ENCODE results near the gene CHST11. TPM values are rescaled to one million over a fixed set of nuclear protein-coding genes. Genes with fewer than 3 reads are reported as not detected.

CHST11 gene
- total and polyA plus RNA-seq, 2 of the 4 experiments (the other 2 are of a cell fraction) = 1.4 to 2.7 TPM

DNA sequence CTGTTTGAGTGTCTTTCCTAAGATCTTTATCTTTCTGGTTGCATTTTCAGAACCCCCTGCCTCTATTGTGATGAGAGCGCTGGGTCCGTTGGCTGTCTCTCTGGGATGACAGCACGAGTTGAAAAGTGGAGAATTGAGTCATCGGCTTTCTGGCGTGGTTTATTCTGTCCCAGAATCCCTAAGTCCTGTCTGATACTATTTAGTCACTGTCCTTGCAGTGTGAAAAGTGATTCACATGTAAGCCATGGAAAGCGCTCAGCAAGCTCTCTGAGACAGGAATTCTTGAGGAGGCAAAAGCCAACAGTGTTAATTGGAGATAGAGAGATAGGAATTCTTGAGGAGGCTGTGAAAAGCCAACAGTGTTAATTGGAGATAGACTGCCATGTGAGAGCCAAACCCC is 121.7 kb downstream of the CHST11 start:
- Histone ChIP-seq H4K91ac (ENCODE audit: insufficient read depth, low read depth, low read length) (no peak overlapping the region), H2AK9ac (replicated peaks; ENCODE audit: low read depth, low read length, poor library complexity) (no peak overlapping the region), H4K5ac (ENCODE audit: low read depth, low read length) (no peak overlapping the region), H3K56ac (ENCODE audit: extremely low read depth, insufficient read depth, low read length) (no peak overlapping the region), H3K4me3 (ENCODE audit: insufficient read depth, low read depth, low read length) (no peak overlapping the region), H3K36me3 (ENCODE audit: control insufficient read depth, insufficient read depth, low read length) (no peaks in the 10 kb centered on the region), H3K9me3 (ENCODE audit: control insufficient read depth, insufficient read depth, low read length) (no peaks in the 10 kb centered on the region), H3K4me1 (ENCODE audit: control insufficient read depth, insufficient read depth, low read length) (peaks cover 11% of the 10 kb centered on the region), H3K79me1 (ENCODE audit: low read depth in 1 of 2, low read length in 2 of 2) (no peaks in the 10 kb centered on the region), H2BK120ac (ENCODE audit: low read depth, low read length) (no peak overlapping the region), H2AK5ac (ENCODE audit: low read depth, low read length) (no peak overlapping the region), H3K14ac (replicated peaks; ENCODE audit: low read depth, low read length) (no peak overlapping the region), H3K4ac (ENCODE audit: low read depth, low read length) (no peak overlapping the region), H4K20me1 (ENCODE audit: insufficient read depth, low read length) (no peaks in the 10 kb centered on the region), H2BK5ac (ENCODE audit: low read depth, low read length, poor library complexity, severe bottlenecking) (no peak overlapping the region), H2BK15ac (ENCODE audit: low read depth, low read length) (no peak overlapping the region), H3K23ac (ENCODE audit: low read depth, low read length) (peak overlapping the region; percentile 52; the same call in 1 of the 2 replicates), H2BK20ac (ENCODE audit: low read depth, low read length) (0 out of 2 replicates have a peak overlapping the region, but pooled peaks have one; percentile 21), H4K8ac (ENCODE audit: low read depth in 2 of 2, low read length in 2 of 2) (no peak overlapping the region), H3K27ac (ENCODE audit: insufficient read depth, low read length) (no peak overlapping the region), H3K9me1 (ENCODE audit: insufficient read depth, low read length) (peaks cover 13% of the 10 kb centered on the region), H2AFZ (replicated peaks; ENCODE audit: low read length, poor library complexity) (no peak overlapping the region), H3K18ac (ENCODE audit: low read depth, low read length) (no peak overlapping the region), H3K9ac (ENCODE audit: low read depth, low read length) (no peak overlapping the region), H3K4me2 (ENCODE audit: low read depth, low read length) (peak overlapping the region; percentile 25; the same call in 1 of the 2 replicates), H3K27me3 (ENCODE audit: control insufficient read depth, insufficient read depth, low read length) (no peaks in the 10 kb centered on the region; the same call in 1 of the 2 replicates)
- TF ChIP-seq CHD1 (IDR thresholded peaks at IDR 0.05; ENCODE audit: low read depth, low read length) = no peak
- TF ChIP-seq FOS (IDR thresholded peaks at IDR 0.05; ENCODE audit: low read depth, low read length) = peak; percentile 70
- TF ChIP-seq RCOR1 (IDR thresholded peaks at IDR 0.05; ENCODE audit: insufficient replicate concordance, low read length) = no peak
- TF ChIP-seq, protein P1, sequence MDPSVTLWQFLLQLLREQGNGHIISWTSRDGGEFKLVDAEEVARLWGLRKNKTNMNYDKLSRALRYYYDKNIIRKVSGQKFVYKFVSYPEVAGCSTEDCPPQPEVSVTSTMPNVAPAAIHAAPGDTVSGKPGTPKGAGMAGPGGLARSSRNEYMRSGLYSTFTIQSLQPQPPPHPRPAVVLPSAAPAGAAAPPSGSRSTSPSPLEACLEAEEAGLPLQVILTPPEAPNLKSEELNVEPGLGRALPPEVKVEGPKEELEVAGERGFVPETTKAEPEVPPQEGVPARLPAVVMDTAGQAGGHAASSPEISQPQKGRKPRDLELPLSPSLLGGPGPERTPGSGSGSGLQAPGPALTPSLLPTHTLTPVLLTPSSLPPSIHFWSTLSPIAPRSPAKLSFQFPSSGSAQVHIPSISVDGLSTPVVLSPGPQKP (IDR thresholded peaks at IDR 0.05; ENCODE audit: borderline replicate concordance, low read depth, low read length) = no peak
- peak; percentile 51; the same call in 1 of the 2 replicates for TF ChIP-seq BHLHE40 (IDR thresholded peaks at IDR 0.05; ENCODE audit: low read depth, low read length)
- no peak for TF ChIP-seq USF2 (IDR thresholded peaks at IDR 0.05; ENCODE audit: low read depth, low read length)
- TF ChIP-seq SMC3 (IDR thresholded peaks at IDR 0.05; ENCODE audit: low read depth, low read length) = no peak
- peak; percentile 20; the same call in 1 of the 2 replicates for TF ChIP-seq CEBPB (IDR thresholded peaks at IDR 0.05; ENCODE audit: low read depth, low read length)
- TF ChIP-seq RAD21 (IDR thresholded peaks at IDR 0.05; ENCODE audit: low read length) = no peak
- no peak for TF ChIP-seq RFX5 (IDR thresholded peaks at IDR 0.05; ENCODE audit: low read depth, low read length)
- no peak for TF ChIP-seq MAZ (IDR thresholded peaks at IDR 0.05; ENCODE audit: borderline replicate concordance, low read depth, low read length)
- TF ChIP-seq MAFK (IDR thresholded peaks at IDR 0.05; ENCODE audit: low read depth, low read length) = no peak
- TF ChIP-seq NFE2L2 (IDR thresholded peaks at IDR 0.05; ENCODE audit: low read depth, low read length) = no peak
- TF ChIP-seq, protein P2, sequence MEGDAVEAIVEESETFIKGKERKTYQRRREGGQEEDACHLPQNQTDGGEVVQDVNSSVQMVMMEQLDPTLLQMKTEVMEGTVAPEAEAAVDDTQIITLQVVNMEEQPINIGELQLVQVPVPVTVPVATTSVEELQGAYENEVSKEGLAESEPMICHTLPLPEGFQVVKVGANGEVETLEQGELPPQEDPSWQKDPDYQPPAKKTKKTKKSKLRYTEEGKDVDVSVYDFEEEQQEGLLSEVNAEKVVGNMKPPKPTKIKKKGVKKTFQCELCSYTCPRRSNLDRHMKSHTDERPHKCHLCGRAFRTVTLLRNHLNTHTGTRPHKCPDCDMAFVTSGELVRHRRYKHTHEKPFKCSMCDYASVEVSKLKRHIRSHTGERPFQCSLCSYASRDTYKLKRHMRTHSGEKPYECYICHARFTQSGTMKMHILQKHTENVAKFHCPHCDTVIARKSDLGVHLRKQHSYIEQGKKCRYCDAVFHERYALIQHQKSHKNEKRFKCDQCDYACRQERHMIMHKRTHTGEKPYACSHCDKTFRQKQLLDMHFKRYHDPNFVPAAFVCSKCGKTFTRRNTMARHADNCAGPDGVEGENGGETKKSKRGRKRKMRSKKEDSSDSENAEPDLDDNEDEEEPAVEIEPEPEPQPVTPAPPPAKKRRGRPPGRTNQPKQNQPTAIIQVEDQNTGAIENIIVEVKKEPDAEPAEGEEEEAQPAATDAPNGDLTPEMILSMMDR (conservative IDR thresholded peaks at IDR 0.05; ENCODE audit: low read depth, low read length) = no peak
- no peak for TF ChIP-seq POLR2A (IDR thresholded peaks at IDR 0.05; ENCODE audit: low read depth, low read length)
- no peak for TF ChIP-seq MXI1 (IDR thresholded peaks at IDR 0.05; ENCODE audit: borderline replicate concordance, low read depth, low read length)
- ATAC-seq (ENCODE audit: low read depth) = peak; percentile 74
- POLR2A ChIA-PET (ENCODE audit: unreplicated experiment) = no interaction called here
- intact Hi-C loops (cut with micrococcal nuclease) = no loop called here
- CTCF ChIA-PET = no interaction called here
- DNase-seq = peak; percentile 84
- in situ Hi-C loops (cut with MboI; ENCODE audit: low sequenced_read_pairs) = no loop called here
- BruUV-seq (replicated peaks) = no TSS peak
- WGBS, 2 experiments (ENCODE audit: extremely low coverage in 2 of 2, insufficient read length in 1 of 2) = 50% methylated on average over 1 of the region's 6 CpGs; no CpG with 5 or more reads in 1 of the 2 experiments
- dilution Hi-C loops (cut with HindIII; ENCODE audit: low sequenced_read_pairs, unreplicated experiment) = no loop called here
